ENCODE data around the gene CBLIF. TPM values are rescaled to one million over a fixed set of nuclear protein-coding genes. Genes with fewer than 3 reads are reported as not detected.

CBLIF gene
- total RNA-seq, 1 experiment from 2014 or later = not detected

- Histone ChIP-seq H3K4me1 (replicated peaks; ENCODE audit: insufficient read depth) (no peaks in the 10 kb centered on the region), H3K4me3 (no peak overlapping the region), H3K36me3 (ENCODE audit: low read depth) (no peaks in the 10 kb centered on the region), H2AFZ (no peak overlapping the region), H3F3A (ENCODE audit: insufficient read depth, low read depth) (no peaks in the 10 kb centered on the region), H4K20me1 (ENCODE audit: insufficient read depth) (no peaks in the 10 kb centered on the region), H3K27ac (no peak overlapping the region), H3K27me3 (ENCODE audit: insufficient read depth, low read depth) (no peaks in the 10 kb centered on the region), H3K9me3 (ENCODE audit: insufficient read depth, low read depth) (0 out of 2 replicates have a peak, but pooled peaks cover 6% of the 10 kb centered on the region), H3K4me2 (no peak overlapping the region), H3K79me2 (ENCODE audit: low read depth) (no peaks in the 10 kb centered on the region), H3K9me2 (ENCODE audit: insufficient read depth) (no peaks in the 10 kb centered on the region)
- TF ChIP-seq, protein P1, sequence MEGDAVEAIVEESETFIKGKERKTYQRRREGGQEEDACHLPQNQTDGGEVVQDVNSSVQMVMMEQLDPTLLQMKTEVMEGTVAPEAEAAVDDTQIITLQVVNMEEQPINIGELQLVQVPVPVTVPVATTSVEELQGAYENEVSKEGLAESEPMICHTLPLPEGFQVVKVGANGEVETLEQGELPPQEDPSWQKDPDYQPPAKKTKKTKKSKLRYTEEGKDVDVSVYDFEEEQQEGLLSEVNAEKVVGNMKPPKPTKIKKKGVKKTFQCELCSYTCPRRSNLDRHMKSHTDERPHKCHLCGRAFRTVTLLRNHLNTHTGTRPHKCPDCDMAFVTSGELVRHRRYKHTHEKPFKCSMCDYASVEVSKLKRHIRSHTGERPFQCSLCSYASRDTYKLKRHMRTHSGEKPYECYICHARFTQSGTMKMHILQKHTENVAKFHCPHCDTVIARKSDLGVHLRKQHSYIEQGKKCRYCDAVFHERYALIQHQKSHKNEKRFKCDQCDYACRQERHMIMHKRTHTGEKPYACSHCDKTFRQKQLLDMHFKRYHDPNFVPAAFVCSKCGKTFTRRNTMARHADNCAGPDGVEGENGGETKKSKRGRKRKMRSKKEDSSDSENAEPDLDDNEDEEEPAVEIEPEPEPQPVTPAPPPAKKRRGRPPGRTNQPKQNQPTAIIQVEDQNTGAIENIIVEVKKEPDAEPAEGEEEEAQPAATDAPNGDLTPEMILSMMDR (conservative IDR thresholded peaks at IDR 0.05) = no peak
- TF ChIP-seq EZH2 (IDR thresholded peaks at IDR 0.05; ENCODE audit: low read depth) = no peak
- intact Hi-C loops (cut with micrococcal nuclease; ENCODE audit: unreplicated experiment) = no loop called here
- no TSS peak for BruUV-seq (replicated peaks)
- ChIA-PET CTCF (no interaction called here), POLR2A (ENCODE audit: unreplicated experiment) (interaction anchor here (0.6 kb wide), 1 partner anchor 27 kb away, joined by 4 read pairs; no protein-coding TSS in a partner anchor)
- DNase-seq = no peak
Observed at GRCh38 chr11:59883597-59883996, 38.3 kb upstream of the CBLIF start.

DNA sequence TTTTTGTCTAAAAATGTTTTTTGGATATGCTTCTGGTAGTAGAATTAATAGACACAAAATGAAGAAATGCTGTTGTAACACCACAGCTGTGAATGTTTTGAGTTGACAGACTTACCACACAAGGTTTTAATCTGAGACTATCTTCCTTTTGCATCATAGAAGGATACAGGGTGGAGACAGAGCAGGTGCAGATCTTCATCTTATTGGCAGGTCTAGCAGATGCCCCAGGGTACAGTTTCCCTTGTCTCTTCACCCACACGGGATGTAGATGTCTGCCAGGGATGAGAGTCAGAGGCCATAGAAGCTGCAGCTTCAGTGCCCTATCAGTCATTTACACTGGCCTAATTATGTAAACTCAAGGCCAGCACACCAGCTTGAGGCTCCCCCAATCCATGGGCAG, 34.3 kb upstream of the CBLIF start:
- H3K27me3 ChIP-seq (ENCODE audit: insufficient read depth, low read depth) = no peaks in the 10 kb centered on the region
- H3K9me3 ChIP-seq (ENCODE audit: insufficient read depth, low read depth) = no peaks in the 10 kb centered on the region
- no peaks in the 10 kb centered on the region for H4K20me1 ChIP-seq (ENCODE audit: insufficient read depth)
- H3K4me2 ChIP-seq = no peak overlapping the region
- ChIA-PET POLR2A (ENCODE audit: unreplicated experiment) (no interaction called here), CTCF (no interaction called here)
- H3K4me1 ChIP-seq (replicated peaks; ENCODE audit: insufficient read depth) = no peaks in the 10 kb centered on the region
- intact Hi-C loops (cut with micrococcal nuclease; ENCODE audit: unreplicated experiment) = no loop called here
- H3F3A ChIP-seq (ENCODE audit: insufficient read depth, low read depth) = no peaks in the 10 kb centered on the region
- TF ChIP-seq, protein P1 (conservative IDR thresholded peaks at IDR 0.05) = no peak
- no peak for TF ChIP-seq EZH2 (IDR thresholded peaks at IDR 0.05; ENCODE audit: low read depth)
- no peaks in the 10 kb centered on the region for H3K36me3 ChIP-seq (ENCODE audit: low read depth)
- no peaks in the 10 kb centered on the region for H3K79me2 ChIP-seq (ENCODE audit: low read depth)
- H3K27ac ChIP-seq = no peak overlapping the region
- H2AFZ ChIP-seq = no peak overlapping the region
- DNase-seq = no peak
- no TSS peak for BruUV-seq (replicated peaks)
- H3K9me2 ChIP-seq (ENCODE audit: insufficient read depth) = no peaks in the 10 kb centered on the region
- H3K4me3 ChIP-seq = no peak overlapping the region

- Histone ChIP-seq H3K4me1 (replicated peaks; ENCODE audit: insufficient read depth) (no peaks in the 10 kb centered on the region), H3F3A (ENCODE audit: insufficient read depth, low read depth) (no peaks in the 10 kb centered on the region), H3K36me3 (ENCODE audit: low read depth) (no peaks in the 10 kb centered on the region), H3K27me3 (ENCODE audit: insufficient read depth, low read depth) (no peaks in the 10 kb centered on the region), H3K4me2 (no peak within 1 kb of the TSS), H3K79me2 (ENCODE audit: low read depth) (no peaks in the 10 kb centered on the region), H3K4me3 (no peak within 1 kb of the TSS), H3K9me2 (ENCODE audit: insufficient read depth) (no peaks in the 10 kb centered on the region), H3K9me3 (ENCODE audit: insufficient read depth, low read depth) (no peaks in the 10 kb centered on the region), H4K20me1 (ENCODE audit: insufficient read depth) (no peaks in the 10 kb centered on the region), H3K27ac (no peak within 1 kb of the TSS), H2AFZ (no peak within 1 kb of the TSS)
- BruUV-seq (replicated peaks) = no TSS peak
- POLR2A ChIA-PET (ENCODE audit: unreplicated experiment) = no interaction called here
- intact Hi-C loops (cut with micrococcal nuclease; ENCODE audit: unreplicated experiment) = no loop called here
- TF ChIP-seq EZH2 (IDR thresholded peaks at IDR 0.05; ENCODE audit: low read depth) = no peak
- TF ChIP-seq, protein P1 (conservative IDR thresholded peaks at IDR 0.05) = no peak
- no peak for DNase-seq
- CTCF ChIA-PET = no interaction called here
Observed at GRCh38 chr11:59878575-59878974, 33.3 kb upstream of the CBLIF start, which contains the start of gene OOSP3. OOSP3 (plus strand) TSS chr11:59878782; CDS start chr11:59878809, 27 bp downstream.
